GM12878 (cell line): ENCODE results near the gene CTNNA2. TPM values are rescaled to one million over a fixed set of nuclear protein-coding genes. Genes with fewer than 3 reads are reported as not detected.

Experiments used
- ATAC-seq: fragments of 200-7000 bp; cut with Tn5 transposase; 3 replicates; pipeline ENCODE4 v1.9.1; 2020; ENCODE audit warnings: mild to moderate bottlenecking, moderate library complexity
- BruUV-seq: library from RNA; stranded (reverse); fragments of 400-500 nt; replicated peaks from 2 replicates; lab custom pipeline; 2021; lab: Mats Ljungman, UMichigan
- CTCF ChIA-PET: fragments of 300-600 bp; sonication (Branson Sonifier 250); formaldehyde crosslinking; extraction: SDS; loops from one replicate; lab custom pipeline; 2021; ENCODE audit warnings: inconsistent platforms; lab: Yijun Ruan, JAX
- POLR2A ChIA-PET: fragments of 350-600 bp; formaldehyde crosslinking; extraction: SDS; loops from one replicate; lab custom pipeline; 2021; ENCODE audit warnings: inconsistent platforms; lab: Charles Lee
- RAD21 ChIA-PET: fragments of 300-600 bp; sonication (Branson Sonifier 250); formaldehyde crosslinking; loops from one replicate; lab custom pipeline; 2023; ENCODE audit warnings: antibody characterized with exemption; ENCODE audit not compliant: unreplicated experiment; lab: Charles Lee
- SMC1A ChIA-PET: fragments of 300-600 bp; sonication (Branson Sonifier 250); formaldehyde crosslinking; loops from one replicate; lab custom pipeline; 2023; ENCODE audit not compliant: unreplicated experiment, uncharacterized antibody; lab: Charles Lee
- DNase-seq: peaks from one replicate; pipeline ENCODE4 v3.0.0-alpha.2; 2011; ENCODE audit warnings: low read depth, low spot score
- FAIRE-seq: peaks from 3 replicates; lab custom pipeline; 2011; peaks lifted over from hg19 to GRCh38; lab: Jason Lieb, UNC
- H2AFZ ChIP-seq: 2 replicates; pipeline ENCODE4 v1.6.0; 2011; ENCODE audit warnings: low read depth, low read length, control low read depth; ENCODE audit not compliant: control insufficient read depth
- H3K27ac ChIP-seq: 2 replicates; pipeline ENCODE4 v1.5.1; 2011; ENCODE audit warnings: control low read depth; ENCODE audit not compliant: control insufficient read depth, insufficient read depth
- H3K27me3 ChIP-seq, 2 experiments: replicated peaks in 1 of 2; 2 replicates each; pipeline versions ENCODE4 v1.6.0 to v1.6.1; 2011; ENCODE audit warnings: low read length in 1 of 2; ENCODE audit not compliant: control insufficient read depth in 2 of 2, insufficient read depth in 2 of 2
- H3K36me3 ChIP-seq, 2 experiments: 2 replicates each; pipeline ENCODE4 v1.5.1; 2011; ENCODE audit warnings: low read length in 1 of 2; ENCODE audit not compliant: control insufficient read depth in 2 of 2, insufficient read depth in 2 of 2
- H3K4me1 ChIP-seq: 2 replicates; pipeline ENCODE4 v1.6.1; 2011; ENCODE audit warnings: mild to moderate bottlenecking, low read length, moderate library complexity, mixed read lengths; ENCODE audit not compliant: control insufficient read depth, insufficient read depth
- H3K4me2 ChIP-seq: 2 replicates; pipeline ENCODE4 v1.6.0; 2011; ENCODE audit warnings: control low read depth; ENCODE audit not compliant: control insufficient read depth, insufficient read depth
- H3K4me3 ChIP-seq: fragments of 200-600 bp; sonication (generic); 2 replicates; pipeline ENCODE4 v1.5.1; 2016
- H3K79me2 ChIP-seq: 2 replicates; pipeline ENCODE4 v1.6.0; 2011; ENCODE audit warnings: low read length; ENCODE audit not compliant: control insufficient read depth, insufficient read depth
- H3K9ac ChIP-seq: 2 replicates; pipeline ENCODE4 v1.8.0; 2011; ENCODE audit warnings: low read length, control low read depth, mixed read lengths; ENCODE audit not compliant: control insufficient read depth, insufficient read depth
- H3K9me3 ChIP-seq: replicated peaks from 3 replicates; pipeline ENCODE4 v1.5.1; 2011; ENCODE audit warnings: mild to moderate bottlenecking, low read length; ENCODE audit not compliant: control insufficient read depth, insufficient read depth
- H4K20me1 ChIP-seq: 2 replicates; pipeline ENCODE4 v1.6.0; 2011; ENCODE audit not compliant: control insufficient read depth, insufficient read depth
- HCFC1 ChIP-seq: fragments of 150-350 bp; IDR thresholded peaks from 2 replicates; pipeline ENCODE4 v1.6.1; 2014; ENCODE audit warnings: low read length
- IKZF2 ChIP-seq, 2 experiments: fragments of 450-650 bp; IDR thresholded peaks; 2 replicates each; pipeline ENCODE4 v1.6.1; 2017; ENCODE audit warnings: mild to moderate bottlenecking in 2 of 2, moderate library complexity in 2 of 2
- LARP7 ChIP-seq: fragments of 450-650 bp; IDR thresholded peaks from 2 replicates; pipeline ENCODE4 v1.6.1; 2017; ENCODE audit warnings: mild to moderate bottlenecking
- NBN ChIP-seq: fragments of 450-650 bp; IDR thresholded peaks from 2 replicates; pipeline ENCODE4 v1.6.1; 2016
- NFYA ChIP-seq: IDR thresholded peaks from 2 replicates; pipeline ENCODE4 v1.6.1; 2011; ENCODE audit warnings: low read depth, mild to moderate bottlenecking, low read length, improper control_type of control experiment, borderline replicate concordance
- RB1 ChIP-seq: fragments of 450-650 bp; formaldehyde crosslinking; IDR thresholded peaks from 2 replicates; pipeline ENCODE4 v1.6.1; 2017; ENCODE audit warnings: mild to moderate bottlenecking, borderline replicate concordance
- SP1 ChIP-seq: IDR thresholded peaks from one replicate; pipeline ENCODE4 v1.6.1; 2011; ENCODE audit warnings: low read depth, low read length
- STAT3 ChIP-seq: IDR thresholded peaks from 2 replicates; pipeline ENCODE4 v1.6.1; 2011; ENCODE audit warnings: low read depth, low read length, improper control_type of control experiment
- SUPT20H ChIP-seq: IDR thresholded peaks from 2 replicates; pipeline ENCODE4 v1.6.1; 2011; ENCODE audit warnings: low read depth, mild to moderate bottlenecking, low read length, moderate library complexity, borderline replicate concordance; ENCODE audit not compliant: control insufficient read depth
- TCF7 ChIP-seq: IDR thresholded peaks from 2 replicates; pipeline ENCODE4 v1.6.1; 2014; ENCODE audit warnings: antibody characterized with exemption, borderline replicate concordance
- WGBS: methylation state at CpG from one replicate; pipeline ENCODE4 v1.1.6; 2016; ENCODE audit warnings: low lambda C conversion rate; ENCODE audit not compliant: insufficient replicate concordance, insufficient coverage; ENCODE audit errors: missing lambda C conversion rate; 5-methylcytosine and 5-hydroxymethylcytosine counted together
- in situ Hi-C: fragments of 300-500 bp; cut with MboI; formaldehyde crosslinking; loops from 9 replicates; pipeline ENCODE4 v1.14.3; 2018; ENCODE audit warnings: mixed read lengths
- intact Hi-C: fragments of 100-400 bp; cut with micrococcal nuclease; formaldehyde crosslinking; loops from one replicate; pipeline ENCODE4 v1.14.2; 2022; ENCODE audit not compliant: unreplicated experiment
- polyA plus RNA-seq, 11 experiments: library from polyadenylated mRNA; depleted of rRNA in 4 of 11; unstranded in 6 of 11; stranded (reverse) in 5 of 11; fragments of >200 nt; fragmentation: Nextera tagmentation in 4 of 11; fragmentation: Illumina TruSeq in 1 of 11; extraction: Ambion mirVana in 4 of 11; extraction: Trizol in 1 of 11; gene quantifications; 1 replicate in 1 of 11; 2 replicates in 10 of 11; pipeline versions ENCODE4 v1.2.1 to v1.2.3, GENCODE V29; 2011 to 2016; ENCODE audit warnings: inconsistent platforms in 2 of 11, missing spikeins in 2 of 11, low read depth in 1 of 11
- total RNA-seq, 4 experiments: library from RNA; depleted of rRNA in 3 of 4; stranded (reverse); fragments of >200 nt in 3 of 4; fragmentation: Illumina TruSeq in 1 of 4; extraction: Trizol in 1 of 4; gene quantifications; 2 replicates each; pipeline versions ENCODE4 v1.2.1 to v1.2.3, GENCODE V29; 2013 to 2021
- TF ChIP-seq, protein P1 (sequence below): fragments of 450-650 bp; IDR thresholded peaks from 2 replicates; pipeline ENCODE4 v1.6.1; 2017; ENCODE audit warnings: mild to moderate bottlenecking, moderate library complexity
- TF ChIP-seq, protein P2 (sequence below): IDR thresholded peaks from 2 replicates; pipeline ENCODE4 v1.6.1; 2012; ENCODE audit warnings: low read depth, low read length, improper control_type of control experiment

Gene CTNNA2
- total and polyA plus RNA-seq, 10 of the 15 experiments (the other 5 are each of a cell fraction or from before 2014, with no cell fraction given): 2.4 to 36.2 (median 6.6) TPM

DNA sequence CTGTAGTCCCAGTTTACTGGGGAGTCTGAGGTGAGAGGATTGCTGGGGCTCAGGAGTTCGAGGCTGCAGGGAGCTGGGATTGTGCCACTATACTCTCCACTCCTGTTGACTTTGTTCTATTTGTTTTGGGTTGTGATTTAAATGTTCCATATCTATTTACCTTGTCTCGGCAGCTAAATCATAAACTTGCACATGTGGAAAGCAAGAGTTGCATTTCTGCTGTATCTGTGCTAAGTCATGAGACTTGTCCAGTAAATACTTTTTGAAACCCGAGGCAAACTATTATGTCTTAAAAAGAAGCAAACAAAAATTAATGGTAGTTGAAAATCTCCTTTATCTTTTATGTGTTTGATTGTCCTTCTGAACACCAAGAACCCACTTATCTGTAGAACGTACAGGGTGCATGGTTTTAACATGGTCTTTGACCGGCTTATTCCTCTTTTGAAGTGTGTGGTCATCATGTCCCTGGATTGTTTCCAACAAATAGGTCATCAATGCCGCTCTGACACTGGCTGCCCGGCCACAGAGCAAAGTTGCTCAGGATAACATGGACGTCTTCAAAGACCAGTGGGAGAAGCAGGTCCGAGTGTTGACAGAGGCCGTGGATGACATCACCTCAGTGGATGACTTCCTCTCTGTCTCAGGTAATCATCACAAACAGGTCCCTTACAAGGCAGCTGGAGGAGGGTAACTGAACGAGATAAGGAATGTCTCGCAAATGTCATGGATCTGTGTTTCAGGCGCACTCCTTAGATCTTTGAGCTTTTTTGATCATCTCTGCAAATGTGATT, 1032.8 kb downstream of the CTNNA2 start (continued):
- TF ChIP-seq, protein P1, sequence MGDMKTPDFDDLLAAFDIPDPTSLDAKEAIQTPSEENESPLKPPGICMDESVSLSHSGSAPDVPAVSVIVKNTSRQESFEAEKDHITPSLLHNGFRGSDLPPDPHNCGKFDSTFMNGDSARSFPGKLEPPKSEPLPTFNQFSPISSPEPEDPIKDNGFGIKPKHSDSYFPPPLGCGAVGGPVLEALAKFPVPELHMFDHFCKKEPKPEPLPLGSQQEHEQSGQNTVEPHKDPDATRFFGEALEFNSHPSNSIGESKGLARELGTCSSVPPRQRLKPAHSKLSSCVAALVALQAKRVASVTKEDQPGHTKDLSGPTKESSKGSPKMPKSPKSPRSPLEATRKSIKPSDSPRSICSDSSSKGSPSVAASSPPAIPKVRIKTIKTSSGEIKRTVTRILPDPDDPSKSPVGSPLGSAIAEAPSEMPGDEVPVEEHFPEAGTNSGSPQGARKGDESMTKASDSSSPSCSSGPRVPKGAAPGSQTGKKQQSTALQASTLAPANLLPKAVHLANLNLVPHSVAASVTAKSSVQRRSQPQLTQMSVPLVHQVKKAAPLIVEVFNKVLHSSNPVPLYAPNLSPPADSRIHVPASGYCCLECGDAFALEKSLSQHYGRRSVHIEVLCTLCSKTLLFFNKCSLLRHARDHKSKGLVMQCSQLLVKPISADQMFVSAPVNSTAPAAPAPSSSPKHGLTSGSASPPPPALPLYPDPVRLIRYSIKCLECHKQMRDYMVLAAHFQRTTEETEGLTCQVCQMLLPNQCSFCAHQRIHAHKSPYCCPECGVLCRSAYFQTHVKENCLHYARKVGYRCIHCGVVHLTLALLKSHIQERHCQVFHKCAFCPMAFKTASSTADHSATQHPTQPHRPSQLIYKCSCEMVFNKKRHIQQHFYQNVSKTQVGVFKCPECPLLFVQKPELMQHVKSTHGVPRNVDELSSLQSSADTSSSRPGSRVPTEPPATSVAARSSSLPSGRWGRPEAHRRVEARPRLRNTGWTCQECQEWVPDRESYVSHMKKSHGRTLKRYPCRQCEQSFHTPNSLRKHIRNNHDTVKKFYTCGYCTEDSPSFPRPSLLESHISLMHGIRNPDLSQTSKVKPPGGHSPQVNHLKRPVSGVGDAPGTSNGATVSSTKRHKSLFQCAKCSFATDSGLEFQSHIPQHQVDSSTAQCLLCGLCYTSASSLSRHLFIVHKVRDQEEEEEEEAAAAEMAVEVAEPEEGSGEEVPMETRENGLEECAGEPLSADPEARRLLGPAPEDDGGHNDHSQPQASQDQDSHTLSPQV: no peak

DNA sequence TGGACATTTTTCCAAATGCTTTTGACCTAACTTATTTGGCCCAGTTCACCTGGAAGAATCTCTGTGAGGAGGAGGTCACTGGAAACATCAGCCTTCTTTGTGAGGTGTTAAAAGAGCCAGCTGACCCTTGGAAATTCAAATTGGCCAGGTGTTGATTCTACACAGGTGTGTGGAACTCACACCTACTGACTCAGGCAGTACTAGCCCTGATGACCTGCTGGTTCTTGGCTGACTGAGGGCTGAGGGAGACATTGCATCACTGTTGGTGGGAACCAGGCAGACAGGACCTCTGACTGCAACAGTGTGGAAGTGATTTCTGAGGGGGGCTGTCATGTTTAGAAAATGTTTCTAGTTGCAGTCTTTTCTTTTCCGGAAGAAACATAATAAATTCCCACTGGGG, 1033.9 kb downstream of the CTNNA2 start:
- Histone ChIP-seq H3K9ac (no peak overlapping the region), H3K27ac (no peak overlapping the region)
- POLR2A ChIA-PET: interaction anchor here (0.9 kb wide), 1 partner anchor 41 kb away, joined by 3 read pairs; no protein-coding TSS in a partner anchor
- TF ChIP-seq HCFC1 (no peak), IKZF2 (IDR thresholded peaks at IDR 0.05) (no peak), SP1 (no peak), RB1 (no peak), NBN (no peak), TCF7 (no peak), STAT3 (no peak), LARP7 (no peak), NFYA (no peak), SUPT20H (no peak)
- TF ChIP-seq, protein P2, sequence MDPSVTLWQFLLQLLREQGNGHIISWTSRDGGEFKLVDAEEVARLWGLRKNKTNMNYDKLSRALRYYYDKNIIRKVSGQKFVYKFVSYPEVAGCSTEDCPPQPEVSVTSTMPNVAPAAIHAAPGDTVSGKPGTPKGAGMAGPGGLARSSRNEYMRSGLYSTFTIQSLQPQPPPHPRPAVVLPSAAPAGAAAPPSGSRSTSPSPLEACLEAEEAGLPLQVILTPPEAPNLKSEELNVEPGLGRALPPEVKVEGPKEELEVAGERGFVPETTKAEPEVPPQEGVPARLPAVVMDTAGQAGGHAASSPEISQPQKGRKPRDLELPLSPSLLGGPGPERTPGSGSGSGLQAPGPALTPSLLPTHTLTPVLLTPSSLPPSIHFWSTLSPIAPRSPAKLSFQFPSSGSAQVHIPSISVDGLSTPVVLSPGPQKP: no peak
- TF ChIP-seq, all 136 proteins: peak for 0
- Histone ChIP-seq H3K36me3 (no peaks in the 10 kb centered on the region), H3K4me1 (no peaks in the 10 kb centered on the region), H3K79me2 (no peaks in the 10 kb centered on the region), H3K27me3 (no peaks in the 10 kb centered on the region), H2AFZ (no peak overlapping the region), H3K4me2 (no peak overlapping the region), H3K9me3 (no peaks in the 10 kb centered on the region), H4K20me1 (no peaks in the 10 kb centered on the region), H3K4me3 (no peak overlapping the region)
- FAIRE-seq (no peak), DNase-seq (no peak), ATAC-seq (no peak)
- in situ Hi-C loops (no loop called here), intact Hi-C loops (no loop called here)
- SMC1A ChIA-PET: interaction anchor here (1.2 to 5.7 kb wide), 2 partner anchors 11 to 55 kb away, joined by 3 to 36 read pairs; no protein-coding TSS in a partner anchor
- CTCF ChIA-PET: interaction anchor here (0.9 kb wide), 1 partner anchor 14 kb away, joined by 3 read pairs; no protein-coding TSS in a partner anchor
- no TSS peak for BruUV-seq
- RAD21 ChIA-PET: no interaction called here
- WGBS: 88% methylated on average over 1 of the region's 1 CpG
